ENCODE data around the gene MAD2L1BP. TPM values are rescaled to one million over a fixed set of nuclear protein-coding genes. Genes with fewer than 3 reads are reported as not detected.
A peak's percentile ranks its signal among the peaks of the same experiment; 100 is the strongest.
"Not testable (repeated sequence)": the region's sequence is repeated elsewhere in the genome, so short reads cannot be mapped to it uniquely, and the experiment has no call there.

The MAD2L1BP gene
- polyA plus RNA-seq, 1 donor: 29.5 TPM

- Histone ChIP-seq H3K4me1 (ENCODE audit: control insufficient read depth, insufficient read depth, low read length) (peaks cover 15% of the 10 kb centered on the region), H3K27ac (ENCODE audit: low read length) (no peak overlapping the region), H3K27me3 (ENCODE audit: control insufficient read depth, insufficient read depth, low read length) (no peaks in the 10 kb centered on the region), H3K36me3 (ENCODE audit: control insufficient read depth, insufficient read depth, low read length) (peaks cover 42% of the 10 kb centered on the region), H3K9me3 (ENCODE audit: control insufficient read depth, low read depth, low read length) (no peaks in the 10 kb centered on the region), H3K4me3 (ENCODE audit: low read length) (no peak overlapping the region)
- no CpG with 5 or more reads among the region's 21 CpGs for WGBS (ENCODE audit: insufficient coverage, low lambda C conversion rate)
- no peak for DNase-seq
Observed at GRCh38 chr6:43639984-43640800, 4.6 kb downstream of the MAD2L1BP start.

DNA sequence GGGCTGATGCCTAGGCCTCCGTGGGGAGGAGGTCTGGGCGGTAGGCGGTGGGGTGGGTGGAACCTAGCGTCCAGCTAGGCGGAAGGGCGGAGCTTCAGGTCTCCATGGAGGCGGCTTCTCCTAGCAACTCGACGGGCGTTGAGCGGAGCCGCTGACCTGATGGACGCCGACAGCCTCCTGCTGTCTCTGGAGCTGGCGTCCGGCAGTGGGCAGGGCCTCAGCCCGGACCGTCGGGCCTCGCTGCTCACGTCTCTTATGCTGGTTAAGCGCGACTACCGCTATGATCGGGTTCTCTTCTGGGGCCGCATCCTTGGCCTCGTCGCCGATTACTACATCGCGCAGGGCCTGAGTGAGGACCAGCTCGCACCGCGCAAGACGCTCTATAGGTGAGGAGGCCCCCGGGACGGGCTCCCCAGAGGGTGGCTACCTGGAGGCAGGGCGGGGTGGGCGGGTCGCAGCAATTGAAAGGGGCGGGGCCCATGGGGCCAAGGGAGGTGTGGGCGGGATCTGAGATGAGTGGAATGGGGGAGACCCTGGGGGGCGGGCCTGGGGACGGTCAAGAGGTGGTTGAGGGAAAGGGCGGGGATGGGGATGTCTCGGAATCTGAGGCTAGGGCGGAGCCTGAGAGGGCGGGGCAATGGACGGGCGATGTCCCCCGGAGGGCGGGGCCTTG is 9.4 kb downstream of the MAD2L1BP start, which contains the start of gene RSPH9:
Gene RSPH9, plus strand, starts transcription at position 97 of the 673 bp plus-strand sequence. Its CDS starts 63 bp downstream, at position 160.
- H3K27me3 ChIP-seq (ENCODE audit: control insufficient read depth, insufficient read depth, low read length): no peaks in the 10 kb centered on the region
- peaks cover 24% of the 10 kb centered on the region for H3K36me3 ChIP-seq (ENCODE audit: control insufficient read depth, insufficient read depth, low read length)
- H3K4me1 ChIP-seq (ENCODE audit: control insufficient read depth, insufficient read depth, low read length): peaks cover 14% of the 10 kb centered on the region
- H3K4me3 ChIP-seq (ENCODE audit: low read length): peak within 1 kb of the TSS; percentile 37
- WGBS (ENCODE audit: insufficient coverage, low lambda C conversion rate): no CpG with 5 or more reads among the region's 52 CpGs
- H3K9me3 ChIP-seq (ENCODE audit: control insufficient read depth, low read depth, low read length): no peaks in the 10 kb centered on the region
- DNase-seq: peak; percentile 59 to 67
- no peak within 1 kb of the TSS for H3K27ac ChIP-seq (ENCODE audit: low read length)

- Histone ChIP-seq H3K9me3 (ENCODE audit: control insufficient read depth, low read depth, low read length) (no peaks in the 10 kb centered on the region), H3K4me3 (ENCODE audit: low read length) (peak overlapping the region; percentile 37)
Observed at GRCh38 chr6:43645613-43645964, 9.9 kb downstream of the MAD2L1BP start.

DNA sequence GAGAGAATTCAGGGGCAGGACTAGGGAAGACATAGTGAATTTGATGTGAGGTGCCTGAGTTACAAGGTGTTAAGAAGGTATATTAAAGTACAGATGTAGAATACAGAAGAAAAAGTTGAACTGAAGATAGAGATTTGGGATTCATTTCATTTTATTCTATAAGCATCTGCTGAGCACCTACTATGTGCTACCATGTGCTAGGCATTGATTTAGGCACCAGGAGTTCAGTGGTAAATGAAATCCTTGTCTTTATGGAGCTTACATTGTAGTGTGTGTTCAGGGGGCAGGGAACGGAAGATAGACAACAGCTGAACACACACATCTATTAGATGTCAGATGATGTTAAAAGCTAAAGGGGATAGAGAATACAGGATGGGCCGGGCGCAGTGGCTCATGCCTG is 12.0 kb downstream of the MAD2L1BP start:
- WGBS (ENCODE audit: insufficient coverage, low lambda C conversion rate): 50% methylated on average over 1 of the region's 3 CpGs
- Histone ChIP-seq H3K4me3 (ENCODE audit: low read length) (no peak overlapping the region), H3K9me3 (ENCODE audit: control insufficient read depth, low read depth, low read length) (no peaks in the 10 kb centered on the region), H3K4me1 (ENCODE audit: control insufficient read depth, insufficient read depth, low read length) (peaks cover 11% of the 10 kb centered on the region), H3K36me3 (ENCODE audit: control insufficient read depth, insufficient read depth, low read length) (peaks cover 2% of the 10 kb centered on the region), H3K27me3 (ENCODE audit: control insufficient read depth, insufficient read depth, low read length) (no peaks in the 10 kb centered on the region), H3K27ac (ENCODE audit: low read length) (no peak overlapping the region)
- no peak for DNase-seq

More at GRCh38 chr6:43645613-43645964, 9.9 kb downstream of the MAD2L1BP start:
- no peak for DNase-seq
- H3K4me1 ChIP-seq (ENCODE audit: control insufficient read depth, insufficient read depth, low read length): peaks cover 14% of the 10 kb centered on the region
- no CpG with 5 or more reads among the region's 9 CpGs for WGBS (ENCODE audit: insufficient coverage, low lambda C conversion rate)
- H3K36me3 ChIP-seq (ENCODE audit: control insufficient read depth, insufficient read depth, low read length): peaks cover 19% of the 10 kb centered on the region
- no peaks in the 10 kb centered on the region for H3K27me3 ChIP-seq (ENCODE audit: control insufficient read depth, insufficient read depth, low read length)
- H3K27ac ChIP-seq (ENCODE audit: low read length): no peak overlapping the region

- no peaks in the 10 kb centered on the region for H3K27me3 ChIP-seq (ENCODE audit: control insufficient read depth, insufficient read depth, low read length)
- 100% methylated on average over 1 of the region's 2 CpGs for WGBS (ENCODE audit: insufficient coverage, low lambda C conversion rate)
- H3K4me3 ChIP-seq (ENCODE audit: low read length): no peak overlapping the region
- no peaks in the 10 kb centered on the region for H3K9me3 ChIP-seq (ENCODE audit: control insufficient read depth, low read depth, low read length)
- H3K27ac ChIP-seq (ENCODE audit: low read length): no peak overlapping the region
- H3K36me3 ChIP-seq (ENCODE audit: control insufficient read depth, insufficient read depth, low read length): no peaks in the 10 kb centered on the region
- peaks cover 10% of the 10 kb centered on the region for H3K4me1 ChIP-seq (ENCODE audit: control insufficient read depth, insufficient read depth, low read length)
- DNase-seq: no peak
Observed at GRCh38 chr6:43648248-43648647, 12.6 kb downstream of the MAD2L1BP start.

DNA sequence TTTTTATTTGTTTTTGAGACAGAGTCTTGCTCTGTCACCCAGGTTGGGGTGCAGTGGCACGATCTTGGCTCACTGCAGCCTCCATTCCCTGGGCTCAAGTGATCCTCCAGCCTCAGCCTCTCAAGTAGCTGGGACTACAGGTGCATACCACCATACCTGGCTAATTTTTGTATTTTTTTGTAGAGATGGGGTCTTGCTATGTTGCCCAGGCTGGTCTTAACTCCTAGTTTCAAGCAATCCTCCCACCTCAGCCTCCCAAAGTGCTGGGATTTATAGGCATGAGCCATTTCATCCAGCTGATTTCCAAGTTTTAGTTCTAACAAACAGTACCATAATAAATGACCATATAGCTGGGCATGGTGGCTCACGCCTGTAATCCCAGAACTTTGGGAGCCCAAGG is 17.2 kb downstream of the MAD2L1BP start:
- H3K27me3 ChIP-seq (ENCODE audit: control insufficient read depth, insufficient read depth, low read length); H3K4me3 ChIP-seq (ENCODE audit: low read length); H3K36me3 ChIP-seq (ENCODE audit: control insufficient read depth, insufficient read depth, low read length); H3K9me3 ChIP-seq (ENCODE audit: control insufficient read depth, low read depth, low read length); H3K27ac ChIP-seq (ENCODE audit: low read length); DNase-seq; H3K4me1 ChIP-seq (ENCODE audit: control insufficient read depth, insufficient read depth, low read length): not testable (repeated sequence)
- WGBS (ENCODE audit: insufficient coverage, low lambda C conversion rate): 100% methylated on average over 1 of the region's 2 CpGs

- 80% methylated on average over 1 of the region's 3 CpGs for WGBS (ENCODE audit: insufficient coverage, low lambda C conversion rate)
Observed at GRCh38 chr6:43657221-43657802, 21.7 kb downstream of the MAD2L1BP start.

DNA sequence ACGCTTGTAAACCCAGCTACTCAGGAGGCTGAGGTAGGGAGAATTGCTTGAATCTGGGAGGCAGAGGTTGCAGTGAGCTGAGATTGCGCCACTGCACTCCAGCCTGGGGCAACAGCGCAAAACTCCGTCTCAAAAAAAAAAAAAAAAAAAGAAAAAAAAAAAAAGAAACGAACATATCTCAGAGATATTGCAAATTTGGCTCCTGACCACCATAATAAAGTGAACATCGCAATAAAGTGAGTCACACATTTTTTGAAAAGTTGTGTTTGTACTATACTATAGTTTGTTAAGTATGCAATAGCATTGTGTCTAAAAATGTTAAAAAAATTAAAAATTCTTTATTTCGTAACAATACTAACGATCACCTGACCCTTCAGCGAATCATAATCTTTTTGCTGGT is 22.5 kb downstream of the MAD2L1BP start:
- WGBS (ENCODE audit: insufficient coverage, low lambda C conversion rate): 94% methylated on average over 5 of the region's 9 CpGs
- H3K9me3 ChIP-seq (ENCODE audit: control insufficient read depth, low read depth, low read length): peaks cover 5% of the 10 kb centered on the region
- no peaks in the 10 kb centered on the region for H3K36me3 ChIP-seq (ENCODE audit: control insufficient read depth, insufficient read depth, low read length)
- no peak overlapping the region for H3K4me3 ChIP-seq (ENCODE audit: low read length)
- no peaks in the 10 kb centered on the region for H3K27me3 ChIP-seq (ENCODE audit: control insufficient read depth, insufficient read depth, low read length)
- H3K27ac ChIP-seq (ENCODE audit: low read length): no peak overlapping the region
- no peak for DNase-seq
- no peaks in the 10 kb centered on the region for H3K4me1 ChIP-seq (ENCODE audit: control insufficient read depth, insufficient read depth, low read length)

More at GRCh38 chr6:43657221-43657802, 21.7 kb downstream of the MAD2L1BP start:
- no peak for DNase-seq
- Histone ChIP-seq H3K27ac (ENCODE audit: low read length) (no peak overlapping the region), H3K36me3 (ENCODE audit: control insufficient read depth, insufficient read depth, low read length) (no peaks in the 10 kb centered on the region), H3K4me3 (ENCODE audit: low read length) (no peak overlapping the region), H3K9me3 (ENCODE audit: control insufficient read depth, low read depth, low read length) (peaks cover 5% of the 10 kb centered on the region), H3K4me1 (ENCODE audit: control insufficient read depth, insufficient read depth, low read length) (no peaks in the 10 kb centered on the region), H3K27me3 (ENCODE audit: control insufficient read depth, insufficient read depth, low read length) (no peaks in the 10 kb centered on the region)

DNA sequence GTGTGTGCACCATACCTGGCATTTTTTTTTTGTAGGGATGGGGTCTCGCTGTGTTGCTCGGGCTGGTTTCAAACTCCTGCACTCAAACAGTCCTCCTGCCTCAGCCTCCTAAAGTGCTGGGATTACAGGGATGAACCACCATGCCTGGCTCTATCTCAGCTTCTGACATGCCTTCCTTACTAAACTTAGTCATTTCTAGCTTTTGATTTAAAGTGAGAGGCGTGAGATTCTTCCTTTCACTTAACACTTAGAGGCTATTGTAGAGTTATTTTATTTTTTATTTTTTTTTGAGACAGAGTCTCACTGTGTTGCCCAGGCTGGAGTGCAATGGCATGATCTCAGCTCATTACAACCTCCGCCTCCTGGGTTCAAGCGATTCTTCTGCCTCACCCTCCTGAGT is 27.3 kb downstream of the MAD2L1BP start:
- DNase-seq; H3K36me3 ChIP-seq (ENCODE audit: control insufficient read depth, insufficient read depth, low read length): not testable (repeated sequence)
- no CpG with 5 or more reads among the region's 5 CpGs for WGBS (ENCODE audit: insufficient coverage, low lambda C conversion rate)

DNA sequence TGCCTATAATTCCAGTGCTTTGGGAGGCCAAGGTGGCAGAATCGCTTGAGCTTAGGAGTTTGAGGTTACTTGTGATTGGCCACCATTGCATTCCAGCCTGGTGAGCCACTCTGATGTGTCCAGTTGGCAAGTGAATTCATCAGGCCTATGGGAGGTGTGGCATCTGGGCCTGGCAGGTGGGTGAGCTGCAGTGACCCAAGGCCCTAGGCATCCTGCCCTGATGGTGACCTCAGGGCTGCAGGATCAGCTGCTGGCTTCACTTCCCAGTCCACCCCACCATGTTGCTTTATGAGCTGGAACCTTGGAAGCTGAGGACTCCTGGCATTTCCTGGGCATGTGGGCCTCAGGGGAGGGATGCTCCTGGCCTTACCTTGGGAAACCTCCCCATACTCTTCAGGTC is 29.7 kb downstream of the MAD2L1BP start:
- peaks cover 19% of the 10 kb centered on the region for H3K4me1 ChIP-seq (ENCODE audit: control insufficient read depth, insufficient read depth, low read length)
- H3K27me3 ChIP-seq (ENCODE audit: control insufficient read depth, insufficient read depth, low read length): no peaks in the 10 kb centered on the region
- no peak overlapping the region for H3K27ac ChIP-seq (ENCODE audit: low read length)
- no peak overlapping the region for H3K4me3 ChIP-seq (ENCODE audit: low read length)
- H3K9me3 ChIP-seq (ENCODE audit: control insufficient read depth, low read depth, low read length): no peaks in the 10 kb centered on the region
- no CpG with 5 or more reads among the region's 1 CpG for WGBS (ENCODE audit: insufficient coverage, low lambda C conversion rate)
- DNase-seq: no peak
- peaks cover 10% of the 10 kb centered on the region for H3K36me3 ChIP-seq (ENCODE audit: control insufficient read depth, insufficient read depth, low read length)

More for the DNA sequence above, 27.3 kb downstream of the MAD2L1BP start:
- H3K9me3 ChIP-seq (ENCODE audit: control insufficient read depth, low read depth, low read length); H3K27me3 ChIP-seq (ENCODE audit: control insufficient read depth, insufficient read depth, low read length); H3K4me3 ChIP-seq (ENCODE audit: low read length); H3K27ac ChIP-seq (ENCODE audit: low read length): not testable (repeated sequence)
- H3K4me1 ChIP-seq (ENCODE audit: control insufficient read depth, insufficient read depth, low read length): peaks cover 11% of the 10 kb centered on the region

All from large intestine (tissue), 3 donors.